LNCAP (cell line): ENCODE measurements around the gene TESK1.

ENCODE experiments used
- TF ChIP-seq, protein P1 (sequence below): fragments of 450-650 bp; IDR thresholded peaks from 2 replicates; pipeline ENCODE4 v1.5.1; 2017; ENCODE audit warnings: mild to moderate bottlenecking

Gene TESK1

DNA sequence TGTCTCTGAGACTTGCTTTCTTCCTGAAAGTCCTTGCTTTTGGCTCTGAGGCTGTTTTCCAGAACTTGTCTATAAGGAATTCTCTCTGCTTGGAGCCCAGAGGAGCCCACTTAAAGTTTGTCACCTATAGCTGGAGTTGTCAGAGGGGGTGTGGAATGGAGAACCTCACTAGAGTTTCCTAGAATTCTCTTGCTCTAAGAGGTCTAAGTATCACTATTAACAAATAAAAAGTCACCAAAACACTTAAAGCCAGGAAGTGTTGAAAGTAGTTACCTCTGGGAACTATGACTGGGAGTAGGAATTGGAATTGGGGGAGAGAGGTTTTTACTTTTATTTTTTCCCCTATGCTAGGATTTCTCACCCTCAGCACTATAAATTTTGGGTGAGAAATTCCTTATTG, 30.7 kb downstream of the TESK1 start:
- TF ChIP-seq, protein P1, sequence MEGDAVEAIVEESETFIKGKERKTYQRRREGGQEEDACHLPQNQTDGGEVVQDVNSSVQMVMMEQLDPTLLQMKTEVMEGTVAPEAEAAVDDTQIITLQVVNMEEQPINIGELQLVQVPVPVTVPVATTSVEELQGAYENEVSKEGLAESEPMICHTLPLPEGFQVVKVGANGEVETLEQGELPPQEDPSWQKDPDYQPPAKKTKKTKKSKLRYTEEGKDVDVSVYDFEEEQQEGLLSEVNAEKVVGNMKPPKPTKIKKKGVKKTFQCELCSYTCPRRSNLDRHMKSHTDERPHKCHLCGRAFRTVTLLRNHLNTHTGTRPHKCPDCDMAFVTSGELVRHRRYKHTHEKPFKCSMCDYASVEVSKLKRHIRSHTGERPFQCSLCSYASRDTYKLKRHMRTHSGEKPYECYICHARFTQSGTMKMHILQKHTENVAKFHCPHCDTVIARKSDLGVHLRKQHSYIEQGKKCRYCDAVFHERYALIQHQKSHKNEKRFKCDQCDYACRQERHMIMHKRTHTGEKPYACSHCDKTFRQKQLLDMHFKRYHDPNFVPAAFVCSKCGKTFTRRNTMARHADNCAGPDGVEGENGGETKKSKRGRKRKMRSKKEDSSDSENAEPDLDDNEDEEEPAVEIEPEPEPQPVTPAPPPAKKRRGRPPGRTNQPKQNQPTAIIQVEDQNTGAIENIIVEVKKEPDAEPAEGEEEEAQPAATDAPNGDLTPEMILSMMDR = no peak

DNA sequence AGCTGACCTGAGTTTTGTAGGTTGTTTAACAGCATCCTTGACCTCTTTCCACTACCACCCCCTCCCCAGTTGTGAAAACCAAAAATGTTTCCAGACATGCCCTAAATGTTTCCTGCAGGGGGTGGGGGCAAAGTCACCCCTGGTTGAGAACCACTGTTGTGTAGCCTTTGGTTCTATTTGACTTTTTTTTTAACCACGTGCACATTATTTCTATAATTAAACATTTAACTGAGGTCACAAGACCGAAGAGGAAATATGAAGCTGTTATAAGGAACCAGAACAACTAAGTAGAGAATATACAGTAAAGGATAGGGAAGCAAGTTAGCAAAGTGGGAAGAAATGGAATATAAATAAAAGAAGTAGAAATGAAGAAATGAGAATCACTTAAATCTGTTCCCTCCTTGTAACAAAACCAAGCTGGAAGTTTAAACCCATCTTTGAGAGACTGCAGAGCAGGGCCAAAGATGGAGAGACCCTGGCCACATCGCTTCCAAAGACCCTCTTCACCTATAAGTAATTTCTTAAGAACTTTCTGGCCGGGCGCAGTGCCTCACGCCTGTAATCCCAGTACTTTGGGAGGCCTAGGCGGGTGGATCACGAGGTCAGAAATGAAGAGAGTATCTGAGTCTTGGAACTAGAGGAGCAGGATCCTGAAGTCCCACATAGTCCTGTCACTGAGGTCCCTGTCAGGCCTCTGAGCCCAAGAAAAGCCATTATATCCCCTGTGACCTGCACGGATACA, 31.2 kb downstream of the TESK1 start:
- TF ChIP-seq, protein P1 = no peak

DNA sequence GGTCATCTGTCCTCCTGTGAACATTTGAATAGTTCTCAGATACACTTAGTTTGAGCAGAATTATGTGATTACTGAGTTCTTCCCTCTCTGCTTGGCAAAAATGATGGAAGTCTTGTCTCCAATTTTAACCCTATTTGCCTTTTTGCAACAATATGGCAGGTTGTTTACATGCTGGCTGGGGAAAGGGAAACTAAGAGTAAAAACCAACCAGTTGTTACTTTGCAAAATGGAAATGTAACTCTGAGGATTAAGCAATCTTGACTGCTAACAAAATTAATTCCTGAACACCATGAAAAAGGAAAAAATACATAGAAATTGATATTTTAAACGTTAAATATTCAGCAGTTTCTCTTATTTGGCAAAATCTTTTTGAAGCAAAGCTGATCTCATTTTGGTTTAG, 34.6 kb downstream of the TESK1 start:
- TF ChIP-seq, protein P1 = no peak

DNA sequence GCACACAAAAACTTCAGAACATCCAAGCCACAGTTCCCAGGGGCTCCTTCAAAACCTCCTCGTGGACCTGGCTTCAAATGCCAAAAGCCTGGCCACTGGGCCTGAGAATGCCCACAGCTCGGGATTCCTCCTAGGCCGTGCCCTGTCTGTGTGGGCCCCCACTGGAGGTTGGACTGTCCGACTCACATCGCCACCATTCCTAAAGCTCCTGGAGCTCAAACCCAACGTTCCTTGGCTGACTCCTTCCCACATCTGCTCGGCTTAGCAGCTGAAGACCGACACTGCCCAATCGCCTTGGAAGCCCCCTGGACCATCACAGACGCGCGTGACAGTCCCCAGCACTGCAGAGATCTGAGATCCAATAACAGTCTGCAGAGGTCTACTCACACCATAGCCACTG, 38.0 kb downstream of the TESK1 start:
- TF ChIP-seq, protein P1 = no peak

DNA sequence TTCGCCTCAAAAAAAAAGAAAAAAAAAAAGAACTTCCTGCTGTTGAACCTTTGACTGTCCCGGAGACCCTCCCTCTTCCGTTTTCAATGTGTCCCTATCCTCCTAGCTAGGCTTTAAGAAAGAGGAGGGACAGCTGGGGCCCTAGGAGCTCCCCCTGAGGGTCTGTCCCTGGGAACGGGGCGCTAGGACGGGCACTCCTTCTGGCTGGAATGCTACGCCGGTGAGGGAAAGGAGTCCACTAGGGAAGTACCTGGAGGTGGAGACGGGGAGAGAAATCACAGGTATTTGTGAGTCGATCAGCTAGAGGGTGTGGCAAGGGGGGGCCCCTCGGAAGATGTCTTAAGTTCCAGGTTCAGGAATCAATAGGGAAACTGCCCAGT, 41.1 kb downstream of the TESK1 start:
- TF ChIP-seq, protein P1 = no peak

DNA sequence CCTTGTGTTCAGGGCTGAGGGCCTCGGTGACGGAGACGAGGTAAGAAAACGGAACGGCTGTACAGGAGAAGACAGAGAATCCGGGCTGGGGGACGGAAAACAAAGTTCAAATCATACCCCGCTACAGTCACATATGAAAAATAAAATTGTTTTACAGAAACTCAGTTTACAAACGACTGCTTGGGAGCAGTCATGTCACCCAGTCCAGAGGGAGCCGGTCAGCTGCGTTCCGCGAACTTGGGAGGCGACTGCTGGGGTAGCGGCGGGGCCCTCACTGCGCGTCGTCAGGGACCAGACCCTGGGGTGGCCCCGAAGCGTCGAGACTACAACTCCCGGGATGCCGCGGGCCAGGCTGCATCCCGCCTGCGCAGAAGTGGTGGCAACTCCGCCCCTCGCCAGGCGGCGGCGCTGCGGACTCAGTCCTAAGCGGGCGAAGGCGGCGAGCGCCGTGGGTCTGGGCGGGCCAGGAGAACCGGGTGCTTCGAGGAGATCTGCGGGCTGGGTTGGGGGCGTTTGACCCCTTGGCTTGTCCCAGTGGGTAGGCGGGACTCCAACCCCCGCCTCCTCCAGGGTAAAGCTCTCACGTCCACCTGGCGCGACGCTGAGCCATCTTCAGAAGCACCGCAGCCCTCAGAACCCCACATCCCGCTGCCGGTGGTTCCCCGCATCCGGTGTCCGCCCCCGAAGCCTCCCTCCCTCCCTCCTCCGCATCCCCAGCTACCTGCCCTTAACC, 41.6 kb downstream of the TESK1 start:
- TF ChIP-seq, protein P1 = peak; percentile 88

DNA sequence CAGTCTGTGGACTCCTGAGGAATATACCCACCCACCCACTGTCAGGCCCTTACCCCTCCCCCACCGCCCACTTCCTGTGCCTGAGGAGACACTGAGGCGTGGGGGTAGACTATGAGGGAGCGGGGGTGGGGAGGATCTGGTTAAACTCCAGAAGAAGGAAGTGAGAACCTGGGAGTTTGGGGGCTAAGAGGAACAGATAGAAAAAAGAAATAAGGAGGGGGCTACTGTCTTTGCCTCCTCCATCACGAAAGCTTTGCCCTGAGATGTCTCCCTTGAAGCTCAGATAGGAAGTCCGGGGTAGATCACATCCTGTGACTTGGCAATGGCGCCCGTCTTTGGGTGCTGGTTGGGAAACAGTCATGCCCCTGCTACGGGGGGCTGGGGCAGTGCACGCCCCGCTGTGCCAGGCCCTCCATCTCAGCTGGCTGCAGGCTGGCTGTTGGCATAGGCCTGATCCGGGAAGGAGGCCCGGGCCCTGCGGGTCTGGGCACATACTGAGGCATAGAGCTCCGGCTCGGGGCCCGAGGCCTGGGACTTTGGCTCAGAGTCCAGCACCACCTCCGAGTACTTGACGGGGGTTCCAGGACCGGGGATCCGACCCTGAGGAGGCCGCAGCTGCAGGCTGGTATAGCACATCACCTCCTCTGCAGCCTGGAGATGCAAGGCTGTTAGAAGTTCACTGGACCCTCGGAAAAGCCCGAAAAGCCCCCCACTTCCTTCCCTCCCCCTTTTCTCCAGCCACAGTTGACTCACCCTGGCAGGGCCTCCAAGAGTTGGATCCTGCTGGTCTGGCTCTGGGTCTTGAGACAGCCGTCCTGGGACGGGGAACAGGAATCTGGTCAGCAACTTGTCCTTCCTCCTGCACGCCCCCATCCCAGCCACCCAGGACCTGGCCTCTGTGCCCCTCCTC, 44.6 kb downstream of the TESK1 start:
- TF ChIP-seq, protein P1 = no peak
